Stomach (tissue), 9 donors: ENCODE data around the gene TSPAN14. TPM values are rescaled to one million over a fixed set of nuclear protein-coding genes. Genes with fewer than 3 reads are reported as not detected.

Experiments used
- DNase-seq, 2 donors: peaks; one replicate each; pipeline versions ENCODE4 v3.0.0 to v3.0.0-alpha.2; 2013 to 2019
- H3K27ac ChIP-seq, 5 donors: fragments of 200-600 bp in 4 of 5; sonication (generic) in 4 of 5; one replicate each; pipeline ENCODE4 v1.5.1; 2013 to 2019; ENCODE audit warnings: mild to moderate bottlenecking in 1 of 5, moderate library complexity in 1 of 5
- H3K27me3 ChIP-seq, 3 donors: fragments of 200-600 bp; sonication (generic); one replicate each; pipeline ENCODE4 v1.5.1; 2017 to 2019; ENCODE audit warnings: mixed run types in 1 of 3
- H3K36me3 ChIP-seq, 4 donors: fragments of 200-600 bp; sonication (generic); 1 replicate in 3 of 4; 2 replicates in 1 of 4; pipeline ENCODE4 v1.5.1; 2016 to 2019
- H3K4me1 ChIP-seq, 4 donors: fragments of 200-600 bp; sonication (generic); one replicate each; pipeline ENCODE4 v1.5.1; 2016 to 2019
- H3K4me3 ChIP-seq, 4 donors: fragments of 200-600 bp; sonication (generic) in 3 of 4; one replicate each; pipeline ENCODE4 v1.5.1; 2016 to 2019; ENCODE audit warnings: mild to moderate bottlenecking in 1 of 4
- H3K9me3 ChIP-seq, 4 donors: fragments of 200-600 bp; sonication (generic); one replicate each; pipeline ENCODE4 v1.5.1; 2016 to 2019
- EP300 ChIP-seq: sonication (generic); formaldehyde crosslinking; IDR thresholded peaks from one replicate; pipeline ENCODE4 v1.6.1; 2017; ENCODE audit warnings: antibody characterized with exemption
- POLR2A ChIP-seq, 4 donors: fragments of 450-650 bp; IDR thresholded peaks; one replicate each; pipeline ENCODE4 v1.6.1; 2016; ENCODE audit warnings: antibody characterized with exemption in 4 of 4, control low read depth in 2 of 4, mild to moderate bottlenecking in 1 of 4, moderate library complexity in 1 of 4
- POLR2AphosphoS5 ChIP-seq, 3 donors: sonication (generic); formaldehyde crosslinking; IDR thresholded peaks; one replicate each; pipeline ENCODE4 v1.6.1; 2016; ENCODE audit warnings: antibody characterized with exemption in 3 of 3
- WGBS, 5 donors: extraction: QIAGEN DNeasy Blood & Tissue Kit in 3 of 5; methylation state at CpG; one replicate each; pipeline versions ENCODE4 v1.1.5 to v1.1.7; 2013 to 2018; 5-methylcytosine and 5-hydroxymethylcytosine counted together
- intact Hi-C: fragments of 100-400 bp; cut with DNase I; formaldehyde crosslinking; loops from one replicate; pipeline ENCODE4 v1.15.1; 2023; ENCODE audit warnings: low total_unique reads
- polyA plus RNA-seq, 3 donors: library from polyadenylated mRNA; stranded (reverse); fragments of 200-250 nt; gene quantifications; one replicate each; pipeline ENCODE4 v1.2.3, GENCODE V29; 2013
- total RNA-seq, 5 donors: library from RNA; depleted of rRNA; stranded (reverse); fragments of >200 nt; gene quantifications; one replicate each; pipeline versions ENCODE4 v1.1.0 to v1.2.3, GENCODE V29; 2014 to 2016
- TF ChIP-seq, protein P1 (sequence below), 7 experiments: fragments of 450-650 bp in 4 of 7; fragments of 200-600 bp in 3 of 7; sonication (generic) in 3 of 7; IDR thresholded peaks; one replicate each; pipeline ENCODE4 v1.5.1; 2016 to 2019; ENCODE audit warnings: antibody characterized with exemption in 7 of 7, control low read depth in 2 of 7, mild to moderate bottlenecking in 1 of 7
- donor health status: healthy with polysubstance abuse.
- donor health status: Bipolar disorder and iron deficiency.
- donor health status: healthy.

Gene TSPAN14
- total and polyA plus RNA-seq, 8 donors: 7.0 to 82.6 (median 30.5) TPM

DNA sequence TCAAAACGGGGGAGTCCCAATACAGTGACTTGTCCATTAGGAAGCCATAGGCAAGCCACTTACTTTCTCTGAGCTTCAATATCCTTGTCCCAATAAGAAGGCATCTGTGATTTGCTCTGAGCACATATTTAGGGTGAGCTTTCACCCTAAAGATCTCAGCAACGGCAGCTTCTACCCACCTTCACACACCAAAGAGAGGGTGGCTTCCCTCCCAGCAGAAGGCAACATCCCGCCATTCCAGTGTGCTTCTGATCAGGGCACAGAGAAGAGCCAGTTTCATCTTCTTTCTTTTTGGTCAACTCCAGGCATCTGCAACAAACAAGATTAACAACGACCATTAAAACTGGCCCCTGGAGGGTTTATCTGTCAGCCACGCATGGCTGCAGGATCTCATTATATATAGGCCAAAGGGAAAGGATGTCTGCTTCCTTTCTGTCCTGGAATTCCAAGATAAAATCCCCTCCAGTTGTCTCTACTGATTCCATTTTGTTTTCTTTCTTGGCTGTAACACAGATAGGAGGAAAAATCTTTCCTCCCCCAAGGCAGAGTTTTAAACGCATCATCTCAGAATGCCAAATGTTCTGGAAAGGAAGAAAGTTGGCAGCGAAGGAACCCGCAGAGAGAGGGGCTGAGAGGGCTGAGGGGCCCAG is 83.1 kb downstream of the TSPAN14 start:
- Histone ChIP-seq H3K27ac (no peak overlapping the region), H3K9me3 (no peaks in the 10 kb centered on the region), H3K36me3 (no peaks in the 10 kb centered on the region), H3K27me3 (no peaks in the 10 kb centered on the region), H3K4me3 (no peak overlapping the region), H3K4me1 (peaks cover 4 to 11% (median 7%) of the 10 kb centered on the region in 4 donors)
- no peak for DNase-seq
- intact Hi-C loops: no loop called here
- 79 to 84% (median 82%) methylated on average over 8 of the region's 8 CpGs for WGBS, 5 donors
- TF ChIP-seq POLR2AphosphoS5 (IDR thresholded peaks at IDR 0.05) (no peak), POLR2A (IDR thresholded peaks at IDR 0.05) (no peak), EP300 (no peak)
- TF ChIP-seq, protein P1, sequence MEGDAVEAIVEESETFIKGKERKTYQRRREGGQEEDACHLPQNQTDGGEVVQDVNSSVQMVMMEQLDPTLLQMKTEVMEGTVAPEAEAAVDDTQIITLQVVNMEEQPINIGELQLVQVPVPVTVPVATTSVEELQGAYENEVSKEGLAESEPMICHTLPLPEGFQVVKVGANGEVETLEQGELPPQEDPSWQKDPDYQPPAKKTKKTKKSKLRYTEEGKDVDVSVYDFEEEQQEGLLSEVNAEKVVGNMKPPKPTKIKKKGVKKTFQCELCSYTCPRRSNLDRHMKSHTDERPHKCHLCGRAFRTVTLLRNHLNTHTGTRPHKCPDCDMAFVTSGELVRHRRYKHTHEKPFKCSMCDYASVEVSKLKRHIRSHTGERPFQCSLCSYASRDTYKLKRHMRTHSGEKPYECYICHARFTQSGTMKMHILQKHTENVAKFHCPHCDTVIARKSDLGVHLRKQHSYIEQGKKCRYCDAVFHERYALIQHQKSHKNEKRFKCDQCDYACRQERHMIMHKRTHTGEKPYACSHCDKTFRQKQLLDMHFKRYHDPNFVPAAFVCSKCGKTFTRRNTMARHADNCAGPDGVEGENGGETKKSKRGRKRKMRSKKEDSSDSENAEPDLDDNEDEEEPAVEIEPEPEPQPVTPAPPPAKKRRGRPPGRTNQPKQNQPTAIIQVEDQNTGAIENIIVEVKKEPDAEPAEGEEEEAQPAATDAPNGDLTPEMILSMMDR (IDR thresholded peaks at IDR 0.05): no peak

DNA sequence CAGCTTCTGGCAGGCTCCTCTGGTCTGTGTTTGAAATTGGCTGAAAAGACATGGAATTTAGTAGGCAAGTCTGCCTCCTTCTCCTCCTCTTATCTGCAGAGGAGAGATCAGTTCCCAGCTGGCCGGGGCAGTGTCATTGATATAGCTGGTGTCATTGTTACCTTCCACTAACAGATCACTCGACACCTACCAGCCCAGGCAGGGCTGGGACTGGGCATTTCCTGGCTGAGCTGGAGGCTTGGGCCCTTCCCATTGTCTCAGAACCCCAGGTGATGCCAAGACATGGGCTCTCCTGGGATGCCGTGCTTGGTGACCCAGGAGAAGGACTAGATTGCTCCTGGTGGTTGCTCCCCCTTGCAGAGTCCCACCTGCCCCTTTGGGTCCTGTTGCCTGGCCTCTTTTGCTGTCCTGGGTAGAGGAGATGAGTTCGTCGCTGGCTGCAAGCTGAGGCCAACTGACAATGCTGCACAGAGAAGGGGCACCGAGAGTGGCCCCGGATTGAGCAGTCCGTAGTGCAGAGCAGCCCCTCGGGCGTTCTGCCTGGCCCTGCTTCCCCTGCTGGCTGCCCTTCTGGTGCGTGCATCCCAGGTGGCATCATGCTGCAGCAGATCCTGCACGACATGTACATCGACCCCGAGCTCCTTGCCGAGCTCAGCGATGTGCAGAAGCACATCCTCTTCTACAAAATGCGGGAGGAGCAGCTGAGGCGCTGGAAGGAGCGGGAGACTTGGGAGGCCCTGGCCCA is 83.8 kb downstream of the TSPAN14 start, which contains the start of gene SH2D4B:
Gene SH2D4B (plus strand): TSS at position 167 of the 745 bp plus-strand sequence. CDS start 430 bp downstream, at position 597.
- intact Hi-C loops: no loop called here
- no peak for DNase-seq
- TF ChIP-seq POLR2A (IDR thresholded peaks at IDR 0.05) (no peak), EP300 (no peak), POLR2AphosphoS5 (IDR thresholded peaks at IDR 0.05) (no peak)
- TF ChIP-seq, protein P1 (IDR thresholded peaks at IDR 0.05): no peak
- H3K4me1 ChIP-seq: peaks cover 4 to 11% (median 7%) of the 10 kb centered on the region in 4 donors
- no peaks in the 10 kb centered on the region for H3K27me3 ChIP-seq
- H3K9me3 ChIP-seq: no peaks in the 10 kb centered on the region
- 89 to 94% (median 93%) methylated on average over 17 to 19 of the region's 19 CpGs for WGBS, 5 donors
- H3K27ac ChIP-seq: peak within 1 kb of the TSS in 1 of 5 donors; percentile 63
- H3K36me3 ChIP-seq: no peaks in the 10 kb centered on the region
- no peak within 1 kb of the TSS for H3K4me3 ChIP-seq

DNA sequence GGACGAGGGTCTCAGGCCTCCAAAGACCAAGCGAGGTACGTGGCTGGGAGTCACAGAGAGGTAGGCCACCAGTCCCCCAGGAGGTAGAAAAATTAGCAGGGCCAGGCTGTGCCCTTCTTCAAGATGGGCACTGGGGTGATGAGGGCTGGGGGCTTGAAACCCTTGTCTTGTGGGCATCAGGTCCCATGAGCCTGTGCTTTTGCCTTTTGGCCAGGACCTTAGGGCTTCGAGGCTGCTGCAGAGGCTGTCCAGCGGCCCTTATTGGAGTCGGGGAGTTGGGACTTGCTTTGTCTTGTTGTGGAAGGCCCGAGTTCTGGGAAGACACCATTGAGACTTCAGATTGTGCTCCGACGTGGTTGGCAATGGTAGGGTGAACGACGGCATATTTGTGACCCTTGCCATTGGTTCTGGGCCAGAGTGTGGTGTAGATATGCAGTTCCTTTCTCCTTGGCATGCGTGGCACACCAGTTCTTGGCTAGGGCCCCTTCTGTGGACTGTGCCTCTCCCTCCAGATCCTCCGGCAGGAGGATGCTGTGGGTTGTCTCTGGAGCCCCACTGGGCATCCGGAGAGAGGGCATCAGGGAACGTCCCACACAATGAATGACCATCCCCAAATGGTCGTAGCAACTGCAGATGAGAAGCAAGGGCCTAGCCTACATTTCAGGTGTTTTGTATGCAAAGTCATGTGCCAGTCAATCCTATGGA is 84.5 kb downstream of the TSPAN14 start:
- H3K27me3 ChIP-seq: no peaks in the 10 kb centered on the region
- no peak overlapping the region for H3K27ac ChIP-seq
- H3K4me1 ChIP-seq: peaks cover 4 to 11% (median 7%) of the 10 kb centered on the region in 4 donors
- H3K4me3 ChIP-seq: no peak overlapping the region
- DNase-seq: no peak
- H3K36me3 ChIP-seq: no peaks in the 10 kb centered on the region
- WGBS, 5 donors: 84 to 90% (median 86%) methylated on average over 16 of the region's 16 CpGs
- no peaks in the 10 kb centered on the region for H3K9me3 ChIP-seq
- intact Hi-C loops: no loop called here
- TF ChIP-seq POLR2A (IDR thresholded peaks at IDR 0.05): no peak
- TF ChIP-seq POLR2AphosphoS5 (IDR thresholded peaks at IDR 0.05): no peak
- TF ChIP-seq, protein P1 (IDR thresholded peaks at IDR 0.05): no peak
- no peak for TF ChIP-seq EP300

DNA sequence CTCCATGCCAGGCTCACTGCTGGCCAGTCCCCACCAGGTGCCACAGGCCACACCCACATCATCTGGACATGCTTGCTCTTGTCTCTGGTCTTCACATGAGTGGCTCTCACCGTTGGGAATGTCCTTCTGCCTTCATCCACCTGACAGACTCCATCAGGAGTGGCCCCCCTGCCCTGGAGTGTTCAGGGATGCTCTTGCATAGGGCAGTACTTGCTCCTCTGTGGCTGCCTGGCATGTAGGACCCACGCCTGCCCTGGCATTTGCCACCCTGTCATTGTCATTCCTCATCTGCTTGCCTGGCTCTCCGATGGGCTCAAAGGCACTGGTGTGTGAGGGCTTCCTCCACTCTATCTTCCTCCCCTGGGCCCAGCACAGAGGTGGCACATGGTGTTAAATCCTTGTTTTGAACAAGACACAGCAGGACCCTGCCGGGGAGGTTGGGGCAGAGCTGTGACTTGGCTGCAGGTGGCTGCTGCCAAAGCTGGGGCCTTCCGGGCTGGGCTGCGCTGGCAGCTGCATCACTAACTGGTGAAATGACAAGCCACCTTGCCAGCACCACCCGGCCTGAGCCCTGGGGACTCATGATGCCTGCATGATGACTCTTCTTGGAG is 85.4 kb downstream of the TSPAN14 start:
- no peak for TF ChIP-seq POLR2AphosphoS5 (IDR thresholded peaks at IDR 0.05)
- no peak for TF ChIP-seq EP300
- TF ChIP-seq, protein P1 (IDR thresholded peaks at IDR 0.05): no peak
- no peak for TF ChIP-seq POLR2A (IDR thresholded peaks at IDR 0.05)
- intact Hi-C loops: no loop called here
- Histone ChIP-seq H3K36me3 (no peaks in the 10 kb centered on the region), H3K9me3 (no peaks in the 10 kb centered on the region), H3K4me3 (no peak overlapping the region), H3K27me3 (no peaks in the 10 kb centered on the region), H3K27ac (no peak overlapping the region), H3K4me1 (peaks cover 4 to 11% (median 7%) of the 10 kb centered on the region in 4 donors)
- 70 to 87% (median 78%) methylated on average over 6 to 7 of the region's 7 CpGs for WGBS, 5 donors
- no peak for DNase-seq
